GM21360 (cell line): Measurements from ENCODE around the gene USP22.
A peak's percentile ranks its signal among the peaks of the same experiment; 100 is the strongest.
"Not testable (repeated sequence)": the region's sequence is repeated elsewhere in the genome, so short reads cannot be mapped to it uniquely, and the experiment has no call there.

ENCODE experiments used
- ATAC-seq: cut with Tn5 transposase; IDR thresholded peaks from one replicate; pipeline ENCODE4 v1.9.1; 2021; ENCODE audit warnings: mild to moderate bottlenecking, moderate library complexity; ENCODE audit not compliant: unreplicated experiment

Gene USP22

DNA sequence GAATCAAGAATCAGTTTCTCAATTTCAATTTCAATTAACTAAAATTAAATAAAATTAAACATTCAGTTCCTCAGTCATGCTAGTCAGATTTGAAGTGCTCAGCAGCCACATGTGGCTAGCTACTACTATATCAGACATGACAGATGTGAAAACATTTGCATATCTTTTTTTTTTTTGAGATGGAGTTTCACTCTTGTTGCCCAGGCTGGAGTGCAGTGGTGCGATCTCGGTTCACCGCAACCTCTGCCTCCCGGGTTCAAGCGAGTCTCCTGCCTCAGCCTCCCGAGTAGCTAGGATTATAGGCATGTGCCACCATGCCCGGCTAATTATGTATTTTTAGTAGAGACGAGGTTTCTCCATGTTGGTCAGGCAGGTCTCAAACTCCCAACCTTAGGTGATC, 10.2 kb upstream of the USP22 start:
- not testable (repeated sequence) for ATAC-seq

DNA sequence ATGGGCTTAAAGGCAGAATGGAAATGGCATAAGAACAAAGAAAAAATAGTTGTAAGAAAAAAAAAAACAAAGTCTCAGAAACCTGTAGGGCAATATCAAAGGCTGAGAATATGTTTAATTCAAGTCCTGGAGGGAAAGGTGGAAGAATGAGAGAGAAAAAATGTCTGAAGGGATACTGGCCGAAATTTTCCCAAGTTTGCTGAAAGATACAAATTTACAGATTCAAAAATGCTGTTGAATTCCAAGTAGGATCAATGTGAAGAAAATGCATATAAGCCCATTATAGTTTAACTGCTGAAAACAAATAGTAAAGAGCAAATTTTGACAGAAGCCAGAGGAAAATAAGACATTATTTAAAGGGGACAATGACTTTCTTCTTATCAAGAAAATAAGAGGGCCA, 6.6 kb upstream of the USP22 start:
- ATAC-seq: no peak

DNA sequence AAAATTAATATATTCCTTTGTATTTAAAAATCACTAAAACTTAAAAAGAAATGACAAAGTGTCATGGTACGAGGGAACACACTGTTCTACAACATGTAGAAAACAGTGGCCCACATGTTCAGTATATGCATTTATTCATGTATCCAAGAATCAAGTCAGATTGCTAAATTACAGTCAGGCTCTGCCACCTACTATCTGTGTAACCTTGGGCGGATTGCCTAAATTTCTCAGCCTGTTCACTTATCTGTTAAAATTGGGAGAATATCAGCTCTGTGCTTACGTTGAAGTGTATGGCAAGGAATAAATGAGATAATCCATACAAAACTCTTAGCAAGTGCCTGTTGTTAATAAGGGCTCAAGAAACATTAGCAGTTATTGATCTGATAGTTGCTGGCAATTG, 3.4 kb upstream of the USP22 start:
- ATAC-seq: no peak

DNA sequence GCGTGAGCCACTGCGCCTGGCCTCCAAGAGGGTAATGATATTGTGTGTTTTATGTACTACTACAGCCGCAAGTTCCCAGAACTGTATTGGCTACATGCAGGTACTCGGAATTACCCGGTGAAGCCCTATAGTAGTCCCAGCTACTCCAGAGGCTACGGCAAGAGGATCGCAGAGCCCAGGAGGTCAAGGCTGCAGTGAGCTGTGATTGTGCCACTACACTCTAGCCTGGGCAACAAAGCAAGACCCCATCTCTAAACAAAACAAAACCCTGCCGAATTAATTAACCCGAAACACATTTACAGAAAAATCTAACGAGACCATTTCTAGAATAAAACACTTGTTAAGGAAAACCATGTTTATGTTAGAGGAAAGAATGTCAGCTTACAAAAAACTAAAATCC, 2.2 kb upstream of the USP22 start:
- no peak for ATAC-seq

DNA sequence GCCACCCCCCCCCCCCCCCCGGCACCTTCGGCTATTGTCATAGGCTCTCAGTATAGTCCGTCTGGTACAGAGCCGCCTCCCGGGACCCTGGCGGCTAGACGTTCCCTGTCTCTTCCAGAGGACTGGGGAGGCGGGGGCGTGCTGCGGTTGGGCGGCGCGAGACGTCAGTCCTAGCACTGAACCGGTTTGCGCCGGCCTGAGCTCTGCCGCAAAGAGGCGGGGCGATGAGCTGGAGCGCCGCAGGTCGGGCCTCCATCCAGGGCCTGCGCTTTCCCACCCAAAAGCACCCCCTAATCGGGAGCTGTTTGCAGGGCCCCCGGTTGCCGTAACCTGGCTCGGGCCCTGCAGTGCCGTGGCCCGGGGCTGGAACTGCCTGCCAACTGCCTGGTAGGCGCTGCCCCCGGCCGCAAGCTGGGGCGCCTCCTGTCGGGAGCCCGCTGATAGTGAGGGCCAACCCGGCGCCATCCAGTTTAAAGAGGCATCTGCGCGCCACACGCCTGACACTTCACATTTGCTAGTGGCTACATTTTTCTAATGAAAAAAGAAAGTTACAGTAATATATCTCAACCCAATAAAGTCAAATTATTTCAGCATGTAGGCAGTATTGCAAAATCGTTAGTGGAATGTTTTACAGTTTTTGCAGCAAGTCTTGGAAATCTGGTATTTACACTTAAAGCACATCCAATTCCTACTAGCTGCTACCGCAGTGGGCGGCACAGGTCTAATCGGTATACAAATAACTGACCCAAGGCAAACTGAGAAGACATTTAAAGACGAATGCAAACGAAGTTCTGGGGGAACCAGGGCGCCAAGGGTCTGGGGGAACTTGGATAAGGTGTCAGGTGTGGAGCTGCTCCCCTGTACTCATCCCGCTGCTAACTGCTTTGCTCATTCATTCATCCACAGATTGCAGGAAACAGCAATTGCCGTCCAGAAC, 753 bp upstream of the USP22 start:
- peak; percentile 69 for ATAC-seq

DNA sequence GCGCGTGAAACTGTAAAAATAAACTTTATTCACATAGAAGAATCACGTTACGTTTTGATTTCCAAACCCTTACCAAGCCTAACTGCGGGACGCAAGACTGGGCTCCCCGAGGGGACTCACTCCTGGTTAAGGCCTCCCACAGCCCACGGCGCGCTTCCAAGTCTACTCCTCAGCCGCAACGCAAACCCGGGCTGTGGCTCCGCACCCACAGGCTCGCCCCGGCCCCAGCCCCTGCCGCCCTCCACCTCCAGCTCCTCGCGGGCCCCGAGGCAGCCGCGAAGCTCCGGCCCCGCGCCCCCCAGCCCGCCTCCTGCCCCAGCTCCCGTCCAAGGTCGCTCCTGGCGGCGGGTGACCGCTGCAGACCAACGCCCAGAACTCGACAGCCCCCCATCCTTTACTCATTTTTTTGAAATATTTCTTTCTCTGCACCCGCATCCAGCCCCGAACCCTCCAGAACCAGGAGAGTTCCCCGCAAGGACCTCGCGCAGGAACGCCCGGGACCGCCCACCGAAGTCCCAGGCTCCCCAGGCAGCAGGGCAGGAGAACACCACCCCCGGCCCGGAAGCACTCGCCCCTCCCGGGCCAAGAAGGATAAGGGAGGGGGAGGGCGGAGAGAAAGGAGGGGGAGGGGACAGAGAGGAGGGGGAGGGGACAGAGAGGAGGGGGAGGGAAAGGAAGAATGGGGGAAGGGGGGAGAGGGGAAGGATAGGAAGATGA, 912 bp downstream of the USP22 start:
- ATAC-seq: no peak

DNA sequence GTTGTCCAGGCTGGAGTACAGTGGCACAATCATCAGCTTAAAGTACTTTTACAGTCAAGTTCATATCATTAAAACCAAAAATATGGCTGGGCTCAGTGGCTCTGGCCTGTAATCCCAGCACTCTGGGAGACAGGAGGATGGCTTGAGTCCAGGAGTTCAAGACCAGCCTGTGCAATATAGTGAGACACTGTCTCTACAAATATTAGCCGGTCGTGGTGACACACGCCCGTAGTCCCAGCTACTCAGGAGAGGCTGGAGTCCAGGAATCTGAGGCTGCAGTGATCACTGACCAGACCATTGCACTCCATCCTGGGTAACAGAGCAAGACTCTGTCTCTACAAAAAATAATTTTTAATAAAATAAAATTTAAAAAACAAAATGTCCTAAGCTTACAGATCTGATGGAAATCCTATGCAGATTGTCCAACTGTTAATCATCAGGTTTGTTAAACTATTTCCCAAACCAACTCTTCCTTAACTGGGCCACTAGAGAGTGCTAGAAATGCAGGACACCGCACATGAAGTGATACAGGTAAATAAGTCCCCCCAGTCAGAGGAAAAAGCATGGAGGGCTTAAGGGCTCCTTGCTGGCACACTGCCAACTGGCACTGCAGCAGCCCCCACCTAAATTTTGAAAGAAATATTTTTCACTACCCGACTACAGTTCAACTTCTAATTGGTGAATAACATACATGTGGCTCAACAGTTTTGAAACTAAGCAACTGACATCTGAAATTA, 2.8 kb downstream of the USP22 start:
- ATAC-seq: no peak

DNA sequence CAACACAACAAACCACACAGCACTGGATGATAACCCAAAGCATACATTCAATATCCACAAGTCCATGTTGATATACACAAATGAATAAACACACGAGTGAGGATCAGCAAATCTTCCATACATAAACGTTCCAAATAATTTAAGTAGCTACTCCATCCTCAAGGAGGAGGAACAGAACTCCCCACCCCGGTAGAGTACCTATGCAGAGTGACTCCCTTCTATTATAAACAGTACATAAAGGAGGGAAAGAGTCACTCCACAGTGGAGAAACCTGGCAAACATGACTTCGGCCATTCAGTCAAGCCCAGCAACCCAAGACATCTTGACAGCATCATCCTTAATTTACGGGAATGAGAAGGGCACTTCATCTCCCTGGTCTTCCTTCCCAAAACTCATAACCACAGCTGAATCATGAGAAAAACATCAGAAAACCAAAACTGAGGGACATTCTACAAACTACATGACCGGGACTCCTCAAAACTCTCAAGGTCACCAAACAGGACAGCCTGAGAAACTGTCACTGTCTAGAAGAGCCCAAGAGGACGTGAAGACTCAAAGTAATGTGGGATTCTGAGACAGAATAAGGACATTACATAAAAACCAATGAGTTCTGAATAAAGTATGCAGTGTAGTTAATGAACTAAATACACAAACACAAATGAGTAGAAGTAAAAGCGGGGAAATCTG, 5.6 kb downstream of the USP22 start:
- no peak for ATAC-seq

DNA sequence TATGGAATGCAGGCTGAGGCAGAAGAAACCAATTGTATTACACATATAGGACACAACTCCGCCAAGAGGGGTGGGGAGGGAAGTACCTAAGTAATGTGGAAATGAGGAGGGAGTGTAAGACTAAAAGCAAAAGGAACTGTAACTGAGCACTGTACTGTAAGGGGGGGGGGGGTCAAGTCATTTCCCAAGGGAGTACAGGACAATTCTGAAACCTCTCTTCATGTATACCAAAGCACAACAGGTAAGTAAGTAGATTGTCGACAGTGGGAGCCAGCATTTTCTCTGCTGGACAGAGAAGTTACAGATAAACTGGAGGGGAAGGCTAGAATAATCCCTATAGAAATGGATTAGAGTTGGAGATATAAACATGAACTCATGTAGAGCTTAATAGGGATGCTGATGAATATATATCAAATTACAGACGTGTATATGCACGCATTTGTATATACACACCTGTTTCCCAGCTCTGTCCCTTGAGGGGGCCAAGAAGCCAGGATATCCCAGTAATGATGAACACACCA, 6.4 kb downstream of the USP22 start:
- no peak for ATAC-seq

DNA sequence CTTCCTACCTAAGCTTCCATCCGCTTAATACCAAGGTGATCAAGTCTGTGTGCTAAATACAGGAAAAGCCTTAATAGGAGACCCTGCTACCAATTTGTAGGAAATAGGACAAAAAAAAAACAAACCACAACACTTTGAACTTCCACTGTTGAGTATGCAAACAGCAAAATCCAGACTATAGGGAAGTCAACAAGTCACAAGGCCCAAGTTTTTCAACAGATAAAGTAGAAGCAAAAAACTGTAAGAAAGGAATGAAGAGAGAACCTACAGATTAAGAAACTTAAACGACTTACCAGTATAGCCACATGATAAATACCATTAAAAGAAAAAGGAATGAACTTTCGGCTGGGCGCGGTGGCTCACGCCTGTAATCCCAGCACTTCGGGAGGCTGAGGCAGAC, 7.4 kb downstream of the USP22 start:
- no peak for ATAC-seq

DNA sequence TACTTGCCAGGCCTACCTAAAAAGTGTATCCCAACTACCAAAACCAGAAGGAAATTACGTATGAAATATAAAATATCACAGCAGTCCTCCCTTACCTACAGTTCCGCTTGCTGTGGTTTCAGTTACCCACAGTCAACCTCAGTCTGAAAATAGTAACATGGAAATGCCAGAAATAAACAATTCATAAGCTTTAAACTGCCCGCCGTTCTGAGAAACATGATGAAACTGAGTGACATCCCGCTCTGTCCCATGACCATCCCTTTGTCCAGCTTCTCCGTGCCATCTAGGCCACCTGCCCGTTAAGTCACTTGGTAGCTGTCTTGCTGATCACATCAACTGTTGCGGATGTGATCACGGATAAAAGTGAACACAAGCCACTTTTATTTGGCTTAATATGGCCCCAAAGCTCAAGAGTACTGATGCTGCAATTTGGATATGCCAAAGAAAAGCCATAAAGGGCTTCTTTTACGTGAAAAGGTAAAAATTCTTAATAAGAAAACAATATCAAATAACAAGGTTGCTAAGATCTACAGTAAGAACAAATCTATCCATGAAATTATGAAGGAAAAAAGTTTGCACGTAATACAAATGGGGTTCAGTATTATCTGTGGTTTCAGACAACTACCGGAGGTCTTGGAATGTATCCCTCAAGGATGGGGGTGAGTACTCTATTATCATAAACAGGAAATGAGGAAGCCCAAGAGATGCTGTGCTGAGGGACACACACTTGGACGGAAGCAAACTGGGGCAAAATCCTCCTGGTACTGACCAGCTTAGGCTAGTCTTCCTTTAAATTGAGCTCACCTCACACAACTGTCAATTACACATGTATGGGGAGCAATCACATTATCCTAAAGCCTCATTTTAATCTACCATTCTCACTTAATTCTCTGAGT, 8.2 kb downstream of the USP22 start:
- peak; percentile 35 for ATAC-seq

DNA sequence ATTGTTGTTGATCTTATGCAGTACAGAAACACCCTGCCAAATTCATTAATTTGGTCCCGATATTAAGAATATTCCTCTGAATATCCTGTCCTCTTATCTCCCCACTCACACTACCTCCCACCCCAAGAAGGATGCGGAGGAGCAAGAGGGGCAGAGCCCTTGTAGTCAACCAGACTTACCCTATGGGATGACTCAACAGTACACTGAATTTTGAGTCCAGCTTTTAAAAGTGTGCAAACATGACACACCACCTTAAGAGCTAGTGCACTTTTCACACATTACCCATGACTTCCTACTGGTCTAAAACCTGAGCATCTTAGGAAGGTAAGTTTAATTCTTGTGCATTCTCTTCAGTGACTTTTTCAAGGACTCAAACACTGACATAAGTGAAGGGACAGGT, 9.5 kb downstream of the USP22 start:
- no peak for ATAC-seq

DNA sequence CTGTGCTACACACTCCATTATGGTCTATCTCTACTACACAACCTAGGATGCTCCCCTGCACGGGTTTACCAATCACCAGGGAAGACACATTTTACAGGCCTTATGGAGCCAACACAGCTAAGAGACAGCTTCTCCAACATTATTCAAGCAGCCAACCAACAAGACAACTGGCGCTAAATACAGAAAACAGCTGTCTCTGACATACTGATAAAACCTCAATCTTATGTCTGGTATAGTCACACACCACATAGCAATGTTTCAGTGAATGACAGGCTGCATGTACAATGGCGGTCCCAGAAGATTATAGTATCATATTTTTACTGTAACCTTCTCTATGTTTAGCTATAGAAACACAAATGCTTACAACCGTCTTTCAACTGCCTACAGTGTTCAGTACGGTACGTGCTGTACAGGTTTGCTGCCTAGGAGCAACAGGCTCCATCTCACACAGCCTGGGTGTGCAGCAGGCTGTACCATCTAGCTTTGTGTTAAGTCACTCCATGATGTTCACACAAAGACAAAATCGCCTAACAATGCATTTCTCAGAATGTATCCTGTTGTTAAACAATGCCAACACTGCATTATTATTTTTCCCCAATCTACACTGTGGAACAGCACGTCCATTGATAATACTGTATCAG, 10.9 kb downstream of the USP22 start:
- no peak for ATAC-seq

DNA sequence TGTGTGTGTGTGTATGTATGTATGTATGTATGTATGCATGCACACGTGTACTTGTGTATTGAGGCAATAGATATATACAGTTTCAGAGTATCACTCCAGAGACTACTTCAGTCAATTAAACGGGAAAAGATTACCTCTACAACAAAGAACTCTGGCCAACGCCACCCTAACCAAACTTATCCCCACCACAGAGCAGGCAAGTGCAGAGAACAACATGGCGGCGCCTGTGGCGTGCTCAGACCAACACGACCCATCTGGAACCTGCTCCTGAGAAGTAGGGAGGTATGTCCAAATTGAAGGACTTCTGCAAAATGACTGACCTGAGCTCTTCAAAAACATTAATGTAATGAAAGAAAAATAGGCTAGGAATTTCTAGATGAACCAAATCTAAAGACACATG, 12.4 kb downstream of the USP22 start:
- no peak for ATAC-seq

DNA sequence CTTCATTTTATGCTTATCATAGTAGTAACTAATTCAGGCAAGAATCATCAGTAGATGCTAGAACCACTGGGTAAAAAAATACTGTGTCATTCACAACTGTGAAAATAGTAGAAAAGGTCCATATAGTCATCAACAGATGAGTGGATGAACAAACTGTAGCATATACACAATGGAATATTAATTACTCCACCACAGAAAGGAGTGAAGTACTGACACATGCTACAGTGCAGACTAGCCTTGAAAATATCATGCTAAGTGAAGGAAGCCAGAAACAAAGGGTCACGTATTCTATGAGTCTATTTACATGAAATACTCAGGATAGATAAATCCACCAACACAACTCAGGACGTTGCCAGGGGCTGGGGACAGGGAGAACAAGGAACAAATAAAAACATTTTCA, 13.3 kb downstream of the USP22 start:
- no peak for ATAC-seq

DNA sequence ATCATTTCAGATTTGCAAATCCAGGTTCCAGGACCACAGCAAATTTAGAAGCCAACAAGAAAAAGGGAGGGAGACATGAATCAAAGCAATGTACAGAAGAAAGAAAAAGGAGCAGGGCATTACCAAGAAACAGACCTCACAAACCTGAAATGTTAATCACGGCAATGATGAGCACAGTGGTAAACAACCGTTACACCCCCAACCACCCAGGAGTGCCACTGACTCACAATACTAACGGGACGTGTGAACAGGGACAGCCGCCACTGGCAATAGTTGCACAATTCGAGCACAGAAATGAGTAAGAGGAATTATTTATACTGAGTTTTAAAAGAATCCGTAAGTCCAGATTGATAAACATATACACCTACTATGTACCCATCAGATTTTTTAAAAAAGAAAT, 13.8 kb downstream of the USP22 start:
- no peak for ATAC-seq

DNA sequence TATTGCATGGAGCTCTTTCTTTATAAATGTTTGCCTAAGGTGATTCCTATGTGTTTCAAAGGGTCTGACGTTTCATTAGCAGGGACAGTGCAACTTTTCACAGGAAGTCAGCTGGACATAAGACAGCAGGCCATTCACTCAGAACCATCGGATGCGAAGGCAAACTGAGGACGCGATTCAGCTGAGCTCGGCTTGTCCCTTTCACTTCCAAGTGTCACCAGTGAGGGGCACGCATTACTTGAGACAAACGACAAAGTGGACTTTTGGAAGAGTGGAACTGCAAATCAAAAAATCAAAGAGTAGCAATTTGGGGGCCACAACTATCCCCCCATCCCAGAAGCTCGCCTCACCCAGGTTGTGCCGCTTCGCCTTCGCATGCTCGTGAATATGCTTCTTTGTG, 14.6 kb downstream of the USP22 start:
- ATAC-seq: no peak

DNA sequence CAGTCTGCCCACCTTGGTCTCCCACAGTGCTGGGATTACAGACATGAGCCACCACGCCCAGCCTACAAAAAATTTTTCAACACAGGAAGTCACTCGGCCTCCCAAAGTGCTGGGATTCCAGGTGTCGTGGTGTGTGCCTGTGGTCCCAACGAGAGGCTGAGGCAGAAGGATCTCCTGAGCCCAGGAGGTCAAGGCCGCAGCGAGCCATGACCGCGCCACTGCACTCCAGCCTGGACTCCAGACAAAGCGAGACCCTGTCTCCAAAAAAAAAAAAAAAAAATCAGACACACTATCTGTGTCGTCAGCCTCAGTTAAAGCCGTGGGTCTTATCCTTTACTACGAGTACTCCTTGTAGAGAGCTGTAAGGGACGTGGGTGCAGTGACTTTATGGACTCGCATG, 15.8 kb downstream of the USP22 start:
- no peak for ATAC-seq

DNA sequence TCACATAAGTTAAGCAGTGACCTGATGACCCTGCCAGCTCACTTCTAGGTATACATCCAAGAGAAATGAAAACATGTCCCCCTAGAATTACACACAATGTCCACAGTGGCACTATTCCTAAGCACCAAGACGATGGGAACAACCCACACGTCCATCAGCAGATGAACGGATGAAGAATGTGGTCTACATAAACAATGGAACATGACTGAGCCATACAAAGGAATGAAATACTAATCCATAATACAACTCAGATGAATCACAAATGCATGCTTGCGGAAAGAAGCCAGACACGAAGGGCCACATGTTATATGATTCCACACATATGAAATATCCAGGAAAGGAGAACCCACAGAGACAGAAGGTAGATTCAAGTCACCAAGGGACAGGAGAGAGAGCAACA, 17.4 kb downstream of the USP22 start:
- no peak for ATAC-seq
